ENCODE results near the gene PTPRT.

Gene PTPRT

DNA sequence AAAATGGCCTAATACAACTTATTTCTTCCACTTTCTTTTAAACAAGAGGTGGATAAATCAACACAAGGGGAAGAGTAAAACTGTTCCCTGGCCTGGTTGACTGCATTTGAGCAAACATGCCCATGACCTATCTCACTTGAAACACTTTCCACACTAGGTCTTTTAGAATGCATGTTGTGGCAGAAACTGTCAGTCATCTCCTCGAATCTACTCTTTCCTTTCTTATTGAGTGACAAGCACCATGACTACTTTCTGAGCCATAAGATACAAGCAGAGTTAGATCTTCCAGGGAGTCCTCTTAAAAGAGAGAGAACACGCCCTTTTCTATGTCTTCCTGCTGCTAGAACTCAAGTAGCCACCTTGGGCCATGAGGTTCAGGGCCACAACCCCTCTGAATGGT is 66.5 kb downstream of the PTPRT start:
- no peak for DNase-seq (ENCODE audit: low read depth in 2 of 3, low spot score in 2 of 3)

DNA sequence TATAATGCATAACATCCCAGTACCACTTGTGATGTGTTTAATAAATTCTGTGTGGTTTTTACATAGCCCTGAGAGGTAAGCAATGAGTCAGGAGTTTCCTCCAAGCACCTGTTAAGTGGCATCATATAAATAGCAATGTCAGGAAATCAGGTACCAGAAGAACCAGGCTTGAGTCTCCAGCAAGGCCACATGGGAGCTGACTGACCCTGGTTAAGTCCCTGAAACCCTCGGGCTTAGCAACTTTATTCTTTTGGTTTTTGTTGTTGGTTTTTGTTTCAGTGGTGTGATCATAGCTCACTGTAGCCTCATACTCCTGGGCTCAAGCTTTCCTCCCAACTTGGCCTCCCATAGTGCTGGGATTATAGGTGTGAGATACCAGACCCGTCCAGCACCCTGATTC is 70.0 kb downstream of the PTPRT start:
- DNase-seq (ENCODE audit: low read depth in 2 of 3, low spot score in 2 of 3), result no peak

DNA sequence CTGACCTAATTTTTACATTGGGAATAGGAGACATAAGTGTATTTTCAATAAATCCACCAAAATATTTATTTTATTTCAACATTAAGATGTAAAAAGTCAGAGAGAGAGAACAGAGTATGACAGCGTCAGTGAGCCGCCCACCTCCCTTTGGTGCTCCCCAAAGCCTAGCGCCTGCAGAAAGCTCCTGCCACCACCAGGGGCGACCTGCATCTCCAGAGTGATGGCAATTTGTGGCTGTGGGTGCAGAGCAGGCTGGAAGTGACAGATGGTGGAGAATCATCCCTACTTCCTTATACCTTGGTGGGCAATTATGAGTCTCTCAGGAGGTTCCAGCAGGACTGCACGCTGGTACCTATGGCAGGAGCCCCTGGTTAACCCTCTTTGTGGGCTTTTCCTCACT is 87.3 kb downstream of the PTPRT start:
- DNase-seq (ENCODE audit: low read depth in 2 of 3, low spot score in 2 of 3), result no peak

GRCh38 chr20:43096931-43097260 is 92.8 kb downstream of the PTPRT start:
- DNase-seq (ENCODE audit: low read depth in 2 of 3, low spot score in 2 of 3), result no peak

DNA sequence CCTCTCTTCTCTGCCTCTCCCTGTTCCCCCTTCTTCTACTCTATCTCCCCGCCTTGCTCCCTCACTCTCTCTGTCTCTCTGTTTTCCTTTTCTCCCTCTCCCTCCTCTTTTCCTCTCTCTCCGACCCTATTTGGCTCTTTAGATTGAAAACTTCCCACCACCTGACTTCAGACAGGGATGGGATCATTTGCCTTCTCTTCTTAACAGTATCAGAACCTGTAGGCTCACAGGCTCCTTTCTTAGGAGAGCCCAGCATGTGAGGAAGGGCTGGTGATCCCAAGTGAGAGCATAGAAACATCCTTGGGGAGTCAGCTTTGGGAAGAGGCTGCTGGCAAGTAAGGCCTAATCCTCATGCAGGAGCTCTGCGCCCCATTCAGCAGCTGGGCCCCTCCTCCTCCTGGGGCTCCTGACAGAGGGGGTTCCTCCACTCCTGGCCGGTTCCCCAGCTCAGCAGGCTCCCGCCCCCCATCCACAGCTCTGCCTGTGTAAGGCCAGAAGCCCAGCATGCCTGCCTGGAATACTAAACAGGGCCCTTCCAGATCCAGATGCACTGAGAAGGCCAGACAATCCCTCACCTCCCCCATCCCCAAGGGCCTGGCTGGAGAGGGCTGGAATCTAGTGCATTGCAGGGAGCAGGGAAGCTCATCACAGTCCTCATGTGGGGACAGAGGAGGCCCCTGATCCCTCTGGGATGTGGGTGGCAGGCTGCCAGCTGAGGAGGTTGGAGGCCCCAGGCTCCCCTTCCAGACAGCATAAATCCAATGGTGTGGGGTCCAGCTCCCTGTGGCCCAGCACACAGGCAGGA is 93.4 kb downstream of the PTPRT start:
- DNase-seq (ENCODE audit: low read depth in 2 of 3, low spot score in 2 of 3), result no peak

DNA sequence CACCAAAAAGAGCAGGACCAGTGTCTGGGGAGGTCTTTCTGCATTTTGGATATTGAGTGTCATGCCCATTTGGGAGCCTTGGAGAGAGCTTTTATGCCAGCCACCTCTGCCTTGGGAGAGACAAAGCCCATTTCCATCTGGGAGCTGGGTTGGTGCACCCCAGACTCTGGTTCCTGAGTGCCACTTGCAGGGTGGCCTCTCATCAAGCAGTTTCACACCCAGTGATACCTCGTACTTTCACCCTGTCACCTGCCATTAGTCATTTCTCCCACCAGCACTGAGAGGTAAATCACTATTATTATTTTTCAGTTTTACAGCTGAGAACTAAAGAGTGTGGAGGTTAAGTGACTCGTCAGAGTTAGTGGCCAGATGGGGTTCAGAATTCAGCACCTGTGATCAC is 94.7 kb downstream of the PTPRT start:
- DNase-seq (ENCODE audit: low read depth in 2 of 3, low spot score in 2 of 3), result no peak

DNA sequence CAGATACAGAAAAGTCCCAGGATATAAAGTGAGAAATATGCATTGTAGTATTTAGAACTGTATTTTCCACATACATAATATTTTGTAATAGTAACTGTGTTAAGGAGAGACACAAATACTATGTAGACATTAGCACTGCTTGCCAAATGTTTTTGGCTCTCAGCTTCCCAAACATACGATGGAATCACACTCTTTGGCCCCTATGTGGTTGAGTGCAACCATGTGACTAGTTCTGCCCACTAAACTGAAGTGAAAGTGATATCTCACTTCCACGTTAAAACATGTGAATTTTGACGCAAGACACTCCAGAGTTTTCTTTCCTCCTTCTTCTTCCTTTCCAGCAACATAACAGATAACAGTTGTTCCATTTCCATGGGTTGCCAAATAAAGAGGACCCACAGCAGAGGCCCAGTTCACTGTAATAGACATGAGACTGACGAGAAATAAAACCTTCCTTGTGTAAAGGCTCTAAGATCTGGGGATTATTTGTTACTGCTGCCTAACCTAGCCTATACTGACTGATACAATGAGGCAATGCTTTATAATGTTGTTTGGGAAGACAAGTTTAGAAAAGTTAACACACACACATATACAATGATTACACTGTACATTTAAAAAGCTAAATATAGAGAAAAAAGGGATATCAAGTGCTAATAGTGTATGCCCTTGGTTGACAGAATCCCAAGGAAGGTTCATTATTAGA is 97.2 kb downstream of the PTPRT start:
- no peak for DNase-seq (ENCODE audit: low read depth in 2 of 3, low spot score in 2 of 3)

DNA sequence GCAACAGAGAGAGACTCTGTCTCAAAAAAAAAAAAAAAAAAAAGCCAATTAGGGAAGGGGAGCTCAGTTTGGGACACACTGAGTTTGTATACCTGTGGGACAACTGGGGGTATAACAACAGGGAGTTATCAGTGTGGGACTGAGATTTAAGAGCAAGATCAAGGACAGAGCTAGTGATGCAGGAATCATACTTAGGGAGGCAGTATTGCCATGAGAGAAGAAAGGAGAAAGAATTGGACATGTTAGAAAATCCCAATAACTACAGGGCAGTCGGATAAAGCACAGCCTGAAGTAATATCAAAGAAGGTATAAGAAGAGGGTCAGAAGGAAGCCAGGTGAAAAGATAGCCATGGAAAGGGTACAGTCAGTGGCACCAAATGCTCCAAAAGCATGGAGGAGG is 121.2 kb downstream of the PTPRT start:
- no peak for DNase-seq (ENCODE audit: low read depth in 2 of 3, low spot score in 2 of 3)

DNA sequence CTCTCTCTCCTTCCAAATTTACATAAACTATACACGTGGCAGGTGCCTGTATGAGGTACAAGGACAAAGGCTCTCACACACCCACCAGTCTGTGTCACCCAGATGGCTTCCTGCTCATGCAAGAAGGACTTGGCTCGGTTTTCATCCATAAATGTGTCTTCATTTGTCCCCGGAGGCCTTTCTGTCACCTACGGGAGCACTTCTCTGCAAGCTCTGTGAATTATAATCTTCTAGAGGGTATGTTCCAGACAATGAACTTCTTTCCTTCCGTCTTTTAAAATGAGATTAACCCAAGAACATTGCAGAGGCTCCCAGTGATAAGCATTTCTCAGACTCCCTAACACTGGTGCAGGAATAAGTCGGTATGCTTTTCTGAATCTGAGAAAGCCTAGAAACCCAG is 123.6 kb downstream of the PTPRT start:
- no peak for DNase-seq (ENCODE audit: low read depth in 2 of 3, low spot score in 2 of 3)

GRCh38 chr20:43065299-43065698 is 124.4 kb downstream of the PTPRT start:
- DNase-seq (ENCODE audit: low read depth in 2 of 3, low spot score in 2 of 3), result no peak

- no peak for DNase-seq (ENCODE audit: low read depth in 2 of 3, low spot score in 2 of 3)
Observed at GRCh38 chr20:43058077-43058476, 131.6 kb downstream of the PTPRT start.

- no peak for DNase-seq (ENCODE audit: low read depth in 2 of 3, low spot score in 2 of 3)
Observed at GRCh38 chr20:43057317-43057716, 132.4 kb downstream of the PTPRT start.

- no peak for DNase-seq (ENCODE audit: low read depth in 2 of 3, low spot score in 2 of 3)
Observed at GRCh38 chr20:43055181-43055884, 134.4 kb downstream of the PTPRT start.

- no peak for DNase-seq (ENCODE audit: low read depth in 2 of 3, low spot score in 2 of 3)
Observed at GRCh38 chr20:43052532-43052931, 137.2 kb downstream of the PTPRT start.

DNA sequence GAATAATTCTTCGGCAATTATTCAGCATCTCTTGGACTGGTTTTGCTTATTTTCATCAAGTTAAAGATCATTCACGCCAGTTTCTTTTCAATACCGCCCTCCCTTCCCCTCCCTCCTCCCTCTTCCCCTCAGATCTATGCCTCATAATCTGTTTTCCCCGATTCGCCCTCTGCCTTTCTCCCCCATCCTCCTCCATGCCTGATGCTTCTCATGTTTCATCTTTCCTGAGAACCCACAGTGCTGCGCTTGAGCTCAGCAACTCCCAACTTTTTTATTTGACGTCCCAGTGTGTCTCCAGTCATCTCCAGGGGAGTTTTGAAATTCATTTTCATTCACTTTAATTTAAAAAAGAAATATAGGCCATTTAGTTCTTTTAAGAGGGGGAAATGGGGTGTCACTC is 142.7 kb downstream of the PTPRT start:
- DNase-seq (ENCODE audit: low read depth in 2 of 3, low spot score in 2 of 3), result no peak

DNA sequence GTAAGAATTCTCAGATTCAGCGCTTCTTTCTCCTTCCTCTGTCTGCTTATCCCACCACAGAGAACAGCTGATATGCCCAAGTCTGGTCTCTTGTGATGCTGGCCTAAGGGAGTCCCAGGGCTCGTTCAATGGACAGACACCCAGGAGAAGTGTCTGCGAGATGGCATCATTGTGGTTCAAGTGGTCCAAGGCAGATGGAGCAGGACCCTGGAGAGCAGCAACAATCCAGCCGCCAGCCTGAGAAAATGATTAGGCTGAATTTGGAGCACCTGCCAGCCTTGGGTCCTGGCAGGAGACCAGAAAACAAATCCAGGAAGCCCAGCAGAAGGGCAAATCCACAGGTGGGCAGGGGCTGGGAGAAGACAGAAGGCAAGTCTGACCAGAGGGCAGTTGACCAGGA is 145.8 kb downstream of the PTPRT start:
- no peak for DNase-seq (ENCODE audit: low read depth in 2 of 3, low spot score in 2 of 3)

- no peak for DNase-seq (ENCODE audit: low read depth in 2 of 3, low spot score in 2 of 3)
Observed at GRCh38 chr20:43040427-43040826, 149.3 kb downstream of the PTPRT start.

DNA sequence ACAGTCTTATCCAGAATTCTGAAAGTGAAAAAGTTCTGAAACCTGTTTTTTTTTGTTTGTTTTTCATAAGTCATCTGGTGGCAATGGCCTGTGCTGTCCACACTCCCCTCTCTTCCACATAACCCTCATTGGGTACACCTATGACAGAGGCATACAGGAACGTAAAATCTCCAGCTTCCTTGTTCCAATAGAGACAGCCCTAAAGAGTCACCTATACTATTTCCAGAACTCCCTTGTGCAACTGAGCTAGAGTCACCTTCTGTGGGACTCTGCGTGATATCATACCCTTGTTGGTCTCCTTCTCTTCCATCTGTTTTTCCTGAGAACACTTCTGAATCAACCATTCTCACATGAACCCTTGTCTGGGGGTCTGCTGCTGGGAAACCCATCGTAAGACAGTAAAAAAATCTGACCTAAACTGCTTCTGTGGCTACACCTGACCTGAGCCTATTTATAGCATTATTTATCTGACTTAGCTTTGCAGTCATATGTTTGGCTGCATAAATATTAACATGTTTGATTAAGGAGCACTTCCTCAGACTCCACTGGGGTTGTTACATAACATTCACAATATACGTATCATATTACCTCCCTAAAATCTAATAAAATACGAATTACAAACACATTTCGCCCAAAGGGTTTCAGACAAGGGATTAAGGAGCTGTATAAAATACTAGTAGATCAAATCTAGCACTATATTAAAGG is 151.9 kb downstream of the PTPRT start:
- no peak for DNase-seq (ENCODE audit: low read depth in 2 of 3, low spot score in 2 of 3)

DNA sequence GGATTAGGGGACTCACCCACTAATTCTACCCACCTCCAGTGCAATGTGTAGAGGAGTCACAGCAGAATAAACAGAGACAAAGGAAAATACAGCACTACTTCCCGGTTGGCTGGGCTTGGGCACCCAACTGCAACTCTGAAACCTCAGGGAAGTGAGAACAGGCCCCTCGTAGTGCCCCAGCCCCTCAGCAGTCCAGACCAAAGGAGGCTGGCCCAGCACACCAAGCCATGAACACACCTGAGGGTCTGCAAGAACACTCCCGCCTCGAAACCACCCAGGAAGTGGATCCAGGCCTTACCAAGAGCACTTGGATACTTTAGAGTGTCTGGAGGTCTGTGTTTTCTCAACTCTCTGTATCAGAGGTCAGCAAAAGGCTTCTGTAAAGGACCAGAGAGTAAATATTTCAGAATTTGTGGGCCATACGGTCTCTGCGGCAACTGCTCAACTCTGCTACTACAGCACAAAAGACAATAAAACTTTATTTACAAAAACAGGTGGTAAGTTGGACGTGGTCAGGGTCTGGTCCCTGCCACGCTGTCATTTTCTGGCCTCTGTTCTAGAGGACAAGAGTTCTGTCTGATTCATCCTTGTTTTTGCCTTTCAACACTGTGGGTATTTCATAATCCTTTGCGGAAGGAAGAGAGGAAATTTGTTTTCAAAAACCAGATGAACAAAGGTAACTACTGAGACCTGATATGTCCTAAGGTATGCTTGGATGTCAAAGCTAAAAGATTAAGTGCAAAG is 154.6 kb downstream of the PTPRT start:
- DNase-seq (ENCODE audit: low read depth in 2 of 3, low spot score in 2 of 3), result no peak

- no peak for DNase-seq (ENCODE audit: low read depth in 2 of 3, low spot score in 2 of 3)
Observed at GRCh38 chr20:43032459-43032858, 157.2 kb downstream of the PTPRT start.

DNA sequence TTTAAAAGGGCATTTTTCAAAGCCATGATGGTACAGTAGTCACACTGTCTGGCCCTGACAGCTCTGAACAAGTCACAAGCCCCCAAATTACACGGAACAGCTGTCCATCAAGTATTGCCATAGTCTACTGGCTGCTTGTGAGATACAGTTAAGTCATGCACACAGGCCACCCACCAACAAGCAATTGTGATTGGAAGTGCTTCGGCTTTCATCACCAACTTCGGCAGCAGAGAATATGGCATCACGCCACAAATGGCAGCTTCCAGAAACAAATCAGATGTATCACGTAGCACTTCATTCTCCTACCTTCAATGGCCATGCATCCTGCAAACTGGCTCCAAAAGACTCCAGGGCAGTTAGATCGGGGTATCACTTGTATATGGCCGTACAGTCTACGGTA is 160.5 kb downstream of the PTPRT start:
- DNase-seq (ENCODE audit: low read depth in 2 of 3, low spot score in 2 of 3), result no peak

All from activated CD8-positive, alpha-beta memory T cell treated with anti-CD3 and anti-CD28 coated beads for 48 hours (primary cell).